Gastrocnemius medialis (tissue), 4 donors: ENCODE measurements around the gene OR10H1. TPM values are rescaled to one million over a fixed set of nuclear protein-coding genes. Genes with fewer than 3 reads are reported as not detected.

ENCODE experiments used
- ATAC-seq, 2 donors: fragments of 150-250 bp; one replicate each; pipeline ENCODE4 v1.9.1; 2016
- DNase-seq, 2 donors: peaks; one replicate each; pipeline ENCODE4 v3.0.0-alpha.2; 2019
- H3K27ac ChIP-seq, 4 donors: fragments of 200-600 bp; sonication (generic); 1 replicate in 1 of 4; 2 replicates in 3 of 4; pipeline ENCODE4 v1.5.1; 2016 to 2018; ENCODE audit warnings: mild to moderate bottlenecking in 2 of 4, moderate library complexity in 1 of 4
- H3K27me3 ChIP-seq, 3 donors: fragments of 200-600 bp; sonication (generic) in 2 of 3; 1 replicate in 1 of 3; 2 replicates in 2 of 3; pipeline versions ENCODE4 v1.5.1 to v1.6.0; 2016 to 2019; ENCODE audit warnings: mild to moderate bottlenecking in 1 of 3, moderate library complexity in 1 of 3
- H3K36me3 ChIP-seq, 2 donors: fragments of 200-600 bp; sonication (generic) in 1 of 2; one replicate each; pipeline ENCODE4 v1.5.1; 2017 to 2018
- H3K4me1 ChIP-seq, 2 donors: fragments of 200-600 bp; sonication (generic) in 1 of 2; one replicate each; pipeline ENCODE4 v1.5.1; 2016 to 2017; ENCODE audit warnings: mild to moderate bottlenecking in 2 of 2
- H3K4me3 ChIP-seq, 4 donors: fragments of 200-600 bp; sonication (generic) in 3 of 4; 1 replicate in 1 of 4; 2 replicates in 3 of 4; pipeline ENCODE4 v1.5.1; 2016 to 2019; ENCODE audit warnings: mild to moderate bottlenecking in 2 of 4
- H3K9me3 ChIP-seq, 3 donors: fragments of 200-600 bp; sonication (generic) in 2 of 3; 1 replicate in 1 of 3; 2 replicates in 2 of 3; pipeline ENCODE4 v1.5.1; 2016 to 2019
- CTCF ChIP-seq, 5 experiments: fragments of 450-650 bp in 3 of 5; fragments of 200-600 bp in 2 of 5; sonication (generic) in 2 of 5; IDR thresholded peaks in 4 of 5; conservative IDR thresholded peaks in 1 of 5; 1 replicate in 4 of 5; 2 replicates in 1 of 5; pipeline ENCODE4 v1.5.1; 2016 to 2019; ENCODE audit warnings: antibody characterized with exemption in 5 of 5, mild to moderate bottlenecking in 3 of 5, moderate library complexity in 3 of 5
- POLR2A ChIP-seq, 2 donors: fragments of 450-650 bp; IDR thresholded peaks; one replicate each; pipeline ENCODE4 v1.6.1; 2017; ENCODE audit warnings: antibody characterized with exemption in 2 of 2, mild to moderate bottlenecking in 2 of 2, moderate library complexity in 2 of 2
- in situ Hi-C, 4 donors: fragments of 200-750 bp; cut with MboI; loops; one replicate each; pipeline versions ENCODE4 v1.15.0 to v1.8.0; 2017; ENCODE audit warnings: low sequenced_read_pairs in 4 of 4
- intact Hi-C: fragments of 100-400 bp; cut with DNase I; formaldehyde crosslinking; loops from one replicate; pipeline ENCODE4 v1.15.1; 2023; ENCODE audit warnings: low total_unique reads
- total RNA-seq, 4 donors: library from RNA; depleted of rRNA; stranded (reverse); fragments of >200 nt; gene quantifications; one replicate each; pipeline versions ENCODE4 v1.1.0 to v1.2.3, GENCODE V29; 2016

The OR10H1 gene
- total RNA-seq, 4 donors from 2014 or later: not detected

GRCh38 chr19:15758379-15758778, 57.1 kb downstream of the OR10H1 start:
- no peaks in the 10 kb centered on the region for H3K36me3 ChIP-seq
- H3K4me3 ChIP-seq: no peak overlapping the region
- H3K4me1 ChIP-seq: no peaks in the 10 kb centered on the region
- no peaks in the 10 kb centered on the region for H3K9me3 ChIP-seq
- ATAC-seq: no peak
- in situ Hi-C loops (no loop called here), intact Hi-C loops (no loop called here)
- no peaks in the 10 kb centered on the region for H3K27me3 ChIP-seq
- no peak for DNase-seq
- H3K27ac ChIP-seq: no peak overlapping the region
- TF ChIP-seq CTCF (IDR thresholded peaks at IDR 0.05 in 4 of 5, conservative IDR thresholded peaks at IDR 0.05 in 1 of 5) (no peak), POLR2A (IDR thresholded peaks at IDR 0.05) (no peak)

Other genes starting within 250 kb of the OR10H1 start
- not detected for gene CYP4F8, start 200.4 kb downstream of the OR10H1 start, total RNA-seq
- under 1 TPM in 3 of 4 donors, not detected in 1; 0.05 to 0.93 (median 0.68) TPM for gene CYP4F3, start 174.8 kb downstream of the OR10H1 start, total RNA-seq
- 1 to 10 TPM in 3 of 4 donors, under 1 TPM in 1; 0.71 to 2.8 (median 1.3) TPM for gene CYP4F12, start 142.6 kb downstream of the OR10H1 start, total RNA-seq
- gene OR10H2, start 87.6 kb downstream of the OR10H1 start, total RNA-seq: not detected
- gene OR10H3, start 77.7 kb downstream of the OR10H1 start, total RNA-seq: not detected
- not detected for gene OR10H5, start 28.0 kb downstream of the OR10H1 start, total RNA-seq
- under 1 TPM in 1 of 4 donors, not detected in 3; 0.98 TPM for gene CYP4F2, start 82.4 kb upstream of the OR10H1 start, total RNA-seq
- gene CYP4F11, start 118.9 kb upstream of the OR10H1 start, total RNA-seq: under 1 TPM; 0.10 to 0.86 (median 0.32) TPM
- not detected for gene OR10H4, start 133.3 kb upstream of the OR10H1 start, total RNA-seq